ENCODE measurements around the gene PAX5.

Gene PAX5

GRCh38 chr9:36987891-36988290, 46.2 kb downstream of the PAX5 start:
- no peak for DNase-seq

GRCh38 chr9:36987409-36987808, 46.7 kb downstream of the PAX5 start:
- DNase-seq = no peak

GRCh38 chr9:36986468-36987408, 47.3 kb downstream of the PAX5 start:
- DNase-seq = no peak

GRCh38 chr9:36985769-36986467, 48.1 kb downstream of the PAX5 start:
- no peak for DNase-seq

- no peak for DNase-seq
Measured at GRCh38 chr9:36985061-36985768, 48.9 kb downstream of the PAX5 start.

- no peak for DNase-seq
Measured at GRCh38 chr9:36980148-36980974, 53.7 kb downstream of the PAX5 start.

- DNase-seq = no peak
Measured at GRCh38 chr9:36976371-36977030, 57.6 kb downstream of the PAX5 start.

GRCh38 chr9:36974731-36975130, 59.3 kb downstream of the PAX5 start:
- no peak for DNase-seq

- DNase-seq = no peak
Measured at GRCh38 chr9:36971935-36972488, 62.1 kb downstream of the PAX5 start.

GRCh38 chr9:36970007-36970888, 63.8 kb downstream of the PAX5 start:
- DNase-seq = no peak

- no peak for DNase-seq
Measured at GRCh38 chr9:36969216-36969771, 64.8 kb downstream of the PAX5 start.

- DNase-seq = no peak
Measured at GRCh38 chr9:36968574-36969215, 65.4 kb downstream of the PAX5 start.

- no peak for DNase-seq
Measured at GRCh38 chr9:36967997-36968396, 66.1 kb downstream of the PAX5 start.

GRCh38 chr9:36966371-36967097, 67.5 kb downstream of the PAX5 start:
- DNase-seq = no peak

GRCh38 chr9:36964791-36965190, 69.3 kb downstream of the PAX5 start:
- DNase-seq = no peak

GRCh38 chr9:36963346-36963745, 70.7 kb downstream of the PAX5 start:
- no peak for DNase-seq

GRCh38 chr9:36962691-36963090, 71.4 kb downstream of the PAX5 start:
- no peak for DNase-seq

All from hypothalamus (tissue), 51 donors.